NCI-H1417 (cell line): ENCODE measurements around the gene C1orf116.
A peak's percentile ranks its signal among the peaks of the same experiment; 100 is the strongest.

ENCODE experiments used
- DNase-seq, 3 experiments: peaks; one replicate each; lab custom pipeline; 2025; lab: John Stamatoyannopoulos, UW

C1orf116 gene

GRCh38 chr1:207032528-207033017 is at the start of gene C1orf116:
TSS of gene C1orf116 (minus strand) at chr1:207032756. CDS start at chr1:207027598, 5,158 bp downstream.
- DNase-seq, result peak; percentile 79 to 91 (median 89)

- no peak for DNase-seq
Observed at GRCh38 chr1:207081806-207082205, 49.2 kb upstream of the C1orf116 start.

GRCh38 chr1:207081088-207081487 is 48.5 kb upstream of the C1orf116 start:
- DNase-seq, result no peak

GRCh38 chr1:207079706-207080241 is 47.2 kb upstream of the C1orf116 start:
- no peak for DNase-seq

GRCh38 chr1:207078578-207079132 is 46.1 kb upstream of the C1orf116 start:
- no peak for DNase-seq

GRCh38 chr1:207077470-207078377 is 45.2 kb upstream of the C1orf116 start:
- DNase-seq, result peak; percentile 62 to 94 (median 86)

GRCh38 chr1:207077012-207077411 is 44.5 kb upstream of the C1orf116 start:
- DNase-seq, result no peak

GRCh38 chr1:207076181-207076955 is 43.8 kb upstream of the C1orf116 start:
- DNase-seq, result no peak

- no peak for DNase-seq
Observed at GRCh38 chr1:207073906-207074820, 41.6 kb upstream of the C1orf116 start.

GRCh38 chr1:207072233-207072632 is 39.7 kb upstream of the C1orf116 start:
- DNase-seq, result no peak

GRCh38 chr1:207071426-207071825 is 38.9 kb upstream of the C1orf116 start:
- no peak for DNase-seq

GRCh38 chr1:207070811-207071210 is 38.3 kb upstream of the C1orf116 start:
- DNase-seq, result no peak

GRCh38 chr1:207069858-207070506 is 37.4 kb upstream of the C1orf116 start:
- DNase-seq, result no peak

GRCh38 chr1:207069061-207069460 is 36.5 kb upstream of the C1orf116 start:
- DNase-seq, result no peak

GRCh38 chr1:207067665-207068064 is 35.1 kb upstream of the C1orf116 start:
- no peak for DNase-seq

- DNase-seq, result no peak
Observed at GRCh38 chr1:207067185-207067584, 34.6 kb upstream of the C1orf116 start.

- no peak for DNase-seq
Observed at GRCh38 chr1:207064561-207064960, 32.0 kb upstream of the C1orf116 start.

- DNase-seq, result no peak
Observed at GRCh38 chr1:207063014-207063413, 30.5 kb upstream of the C1orf116 start.

- no peak for DNase-seq
Observed at GRCh38 chr1:207062058-207062457, 29.5 kb upstream of the C1orf116 start.

GRCh38 chr1:207060596-207060995 is 28.0 kb upstream of the C1orf116 start:
- DNase-seq, result no peak

- DNase-seq, result no peak
Observed at GRCh38 chr1:207059881-207060280, 27.3 kb upstream of the C1orf116 start.
